HepG2 (cell line): Measurements from ENCODE around the gene CMTM8. TPM values are rescaled to one million over a fixed set of nuclear protein-coding genes. Genes with fewer than 3 reads are reported as not detected.

ENCODE experiments used
- AHDC1 ChIP-seq: sonication (generic); formaldehyde crosslinking; IDR thresholded peaks from 2 replicates; pipeline ENCODE4 v1.5.1; 2020; ENCODE audit warnings: mild to moderate bottlenecking, missing genetic modification reagents, borderline replicate concordance
- ASH2L ChIP-seq: fragments of 300-600, 200-600 bp; sonication (generic); IDR thresholded peaks from 2 replicates; pipeline ENCODE4 v1.7.0; 2017; ENCODE audit warnings: low read depth, mild to moderate bottlenecking, moderate library complexity, mixed read lengths, low read length; ENCODE audit not compliant: insufficient read length
- EP300 ChIP-seq, 3 experiments: sonication (generic) in 1 of 3; formaldehyde crosslinking in 1 of 3; IDR thresholded peaks; 2 replicates each; pipeline versions ENCODE4 v1.5.1 to v1.6.1; 2011 to 2020; ENCODE audit warnings: low read depth in 2 of 3, low read length in 2 of 3, borderline replicate concordance in 1 of 3, improper control_type of control experiment in 1 of 3, mild to moderate bottlenecking in 1 of 3, missing genetic modification reagents in 1 of 3, moderate library complexity in 1 of 3
- HNF4G ChIP-seq, 2 experiments: sonication (generic) in 1 of 2; formaldehyde crosslinking in 1 of 2; IDR thresholded peaks; 2 replicates each; pipeline versions ENCODE4 v1.4.0 to v1.6.1; 2011 to 2020; ENCODE audit warnings: borderline replicate concordance in 2 of 2, low read depth in 2 of 2, mild to moderate bottlenecking in 2 of 2, low read length in 1 of 2, missing genetic modification reagents in 1 of 2, moderate library complexity in 1 of 2
- HOXA3 ChIP-seq: sonication (generic); formaldehyde crosslinking; IDR thresholded peaks from 2 replicates; pipeline ENCODE4 v1.5.0; 2020; ENCODE audit warnings: missing genetic modification reagents
- MNT ChIP-seq: fragments of 450-650 bp; IDR thresholded peaks from 2 replicates; pipeline ENCODE4 v1.6.1; 2016
- NR2F1 ChIP-seq, 2 experiments: fragments of 450-650 bp in 1 of 2; formaldehyde crosslinking in 1 of 2; IDR thresholded peaks; 2 replicates each; pipeline versions ENCODE4 v1.5.0 to v1.6.1; 2016 to 2020; ENCODE audit warnings: mild to moderate bottlenecking in 1 of 2, missing compliant biosample characterization in 1 of 2, missing genetic modification reagents in 1 of 2, moderate library complexity in 1 of 2
- PHF21A ChIP-seq: sonication (generic); formaldehyde crosslinking; IDR thresholded peaks from 2 replicates; pipeline ENCODE4 v1.5.0; 2020; ENCODE audit warnings: mild to moderate bottlenecking, missing genetic modification reagents
- PPARG ChIP-seq: conservative IDR thresholded peaks from 2 replicates; pipeline ENCODE4 v1.6.1; 2016; ENCODE audit warnings: missing biosample characterization, missing genetic modification reagents
- RARA ChIP-seq: IDR thresholded peaks from 2 replicates; pipeline ENCODE4 v1.6.1; 2016; ENCODE audit warnings: missing genetic modification reagents, missing compliant biosample characterization
- RFX1 ChIP-seq: fragments of 450-650 bp; IDR thresholded peaks from 2 replicates; pipeline ENCODE4 v1.6.1; 2017
- SKI ChIP-seq: fragments of 450-650 bp; IDR thresholded peaks from one replicate; pipeline ENCODE4 v1.6.1; 2018; ENCODE audit warnings: mild to moderate bottlenecking; ENCODE audit not compliant: partially characterized antibody
- TCF7 ChIP-seq: sonication (generic); IDR thresholded peaks from 2 replicates; pipeline ENCODE4 v1.6.1; 2016; ENCODE audit warnings: antibody characterized with exemption, low read depth
- TOE1 ChIP-seq: sonication (generic); formaldehyde crosslinking; IDR thresholded peaks from 2 replicates; pipeline ENCODE4 v1.4.0; 2020; ENCODE audit warnings: mild to moderate bottlenecking, missing genetic modification reagents
- ZNF607 ChIP-seq: sonication (generic); formaldehyde crosslinking; IDR thresholded peaks from 2 replicates; pipeline ENCODE4 v1.5.1; 2020; ENCODE audit warnings: missing genetic modification reagents, mild to moderate bottlenecking, borderline replicate concordance
- ZSCAN5A ChIP-seq: sonication (generic); formaldehyde crosslinking; IDR thresholded peaks from 2 replicates; pipeline ENCODE4 v1.8.0; 2022; ENCODE audit warnings: mild to moderate bottlenecking, missing genetic modification reagents, borderline replicate concordance
- polyA plus RNA-seq, 8 experiments: library from polyadenylated mRNA; depleted of rRNA in 3 of 8; stranded (reverse) in 7 of 8; unstranded in 1 of 8; fragments of >200 nt; fragmentation: Illumina TruSeq in 4 of 8; extraction: Trizol in 4 of 8; gene quantifications; 2 replicates each; pipeline versions ENCODE4 v1.2.1 to v1.2.3, GENCODE V29; 2011 to 2016; ENCODE audit warnings: low read depth in 4 of 8, missing spikeins in 1 of 8, mixed read lengths in 1 of 8; ENCODE audit not compliant: insufficient read depth in 1 of 8
- total RNA-seq, 5 experiments: library from RNA; depleted of rRNA; stranded (reverse); fragments of >200 nt; fragmentation: Illumina TruSeq; extraction: Trizol; gene quantifications; 2 replicates each; pipeline ENCODE4 v1.2.3, GENCODE V29; 2016; ENCODE audit warnings: low read depth in 1 of 5

Gene CMTM8
- total and polyA plus RNA-seq, 2 of the 13 experiments (the other 11 are each of a cell fraction or from before 2014, with no cell fraction given): 8.9 to 15.8 TPM

- TF ChIP-seq MNT (peak; percentile 75), EP300 (IDR thresholded peaks at IDR 0.05; ENCODE audit: low read depth in 2 of 2, low read length in 2 of 2) (peak in 1 of 2 experiments; percentile 74; a peak in 1 of 4 replicates), EP300 (CRISPR knock-in tag; IDR thresholded peaks at IDR 0.05; ENCODE audit: borderline replicate concordance) (no peak; the same call in 1 of the 2 replicates), NR2F1 (CRISPR knock-in tag; IDR thresholded peaks at IDR 0.05) (no peak), HOXA3 (CRISPR knock-in tag) (peak; percentile 54; the same call in 1 of the 2 replicates), AHDC1 (CRISPR knock-in tag) (peak; percentile 79; the same call in 1 of the 2 replicates), ZNF607 (CRISPR knock-in tag) (no peak), ASH2L (peak; percentile 44), SKI (peak; percentile 34), PHF21A (CRISPR knock-in tag) (peak; percentile 50; the same call in 1 of the 2 replicates), TOE1 (no peak), RARA (CRISPR knock-in tag) (0 out of 2 replicates have a peak, but pooled peaks have one; percentile 7), TCF7 (0 out of 2 replicates have a peak, but pooled peaks have one; percentile 22), ZSCAN5A (CRISPR knock-in tag) (no peak), RFX1 (no peak), HNF4G (IDR thresholded peaks at IDR 0.05; ENCODE audit: borderline replicate concordance, low read depth, low read length) (peak; percentile 78; the same call in 1 of the 2 replicates), HNF4G (CRISPR knock-in tag; IDR thresholded peaks at IDR 0.05; ENCODE audit: borderline replicate concordance, low read depth) (no peak; the same call in 1 of the 2 replicates), PPARG (CRISPR knock-in tag) (peak; percentile 52)
These were observed 72.7 kb downstream of the CMTM8 start (continued) for GRCh38 chr3:32310918-32311839.
